H9 (cell line): ENCODE measurements around the gene SRPK3. TPM values are rescaled to one million over a fixed set of nuclear protein-coding genes. Genes with fewer than 3 reads are reported as not detected.

ENCODE experiments used
- DNase-seq: peaks from one replicate; pipeline ENCODE4 v3.0.0-alpha.2; 2017
- H2AFZ ChIP-seq: one replicate; pipeline ENCODE4 v1.6.1; 2013; ENCODE audit warnings: mild to moderate bottlenecking, low read length, control low read depth, moderate library complexity
- H2AK5ac ChIP-seq: 2 replicates; pipeline ENCODE4 v1.6.1; 2013; ENCODE audit warnings: low read length, control low read depth, mixed read lengths; ENCODE audit not compliant: insufficient read length
- H2BK120ac ChIP-seq: one replicate; pipeline ENCODE4 v1.6.1; 2013; ENCODE audit warnings: low read depth, mild to moderate bottlenecking, low read length, control low read depth, inconsistent platforms; ENCODE audit not compliant: poor library complexity, severe bottlenecking
- H2BK12ac ChIP-seq: 2 replicates; pipeline ENCODE4 v1.6.1; 2013; ENCODE audit warnings: low read length, control low read depth, mixed read lengths, low read depth; ENCODE audit not compliant: insufficient read length
- H2BK15ac ChIP-seq: 2 replicates; pipeline ENCODE4 v1.6.1; 2013; ENCODE audit warnings: low read depth, low read length, control low read depth
- H2BK20ac ChIP-seq: one replicate; pipeline ENCODE4 v1.6.1; 2013; ENCODE audit warnings: low read depth, mild to moderate bottlenecking, low read length, control low read depth, inconsistent platforms; ENCODE audit not compliant: poor library complexity, severe bottlenecking
- H2BK5ac ChIP-seq: 2 replicates; pipeline ENCODE4 v1.6.1; 2013; ENCODE audit warnings: low read length, control low read depth, mixed read lengths; ENCODE audit not compliant: insufficient read length
- H3K14ac ChIP-seq: 2 replicates; pipeline ENCODE4 v1.6.1; 2013; ENCODE audit warnings: low read length, control low read depth; ENCODE audit not compliant: insufficient read depth
- H3K18ac ChIP-seq: 2 replicates; pipeline ENCODE4 v1.6.1; 2013; ENCODE audit warnings: low read depth, mild to moderate bottlenecking, mixed read lengths, low read length, control low read depth; ENCODE audit not compliant: insufficient read length
- H3K23ac ChIP-seq: 2 replicates; pipeline ENCODE4 v1.6.1; 2013; ENCODE audit warnings: low read length, control low read depth, mixed read lengths, low read depth; ENCODE audit not compliant: insufficient read length
- H3K23me2 ChIP-seq: 2 replicates; pipeline ENCODE4 v1.6.1; 2013; ENCODE audit warnings: low read depth, mild to moderate bottlenecking, mixed read lengths, low read length, control low read depth; ENCODE audit not compliant: insufficient read length, poor library complexity, severe bottlenecking
- H3K27ac ChIP-seq: 2 replicates; pipeline ENCODE4 v1.5.1; 2013; ENCODE audit warnings: low read length, control low read depth, mixed read lengths, low read depth; ENCODE audit not compliant: insufficient read length
- H3K27me3 ChIP-seq: 2 replicates; pipeline ENCODE4 v1.6.1; 2013; ENCODE audit warnings: low read length, control low read depth, inconsistent platforms; ENCODE audit not compliant: insufficient read depth
- H3K4ac ChIP-seq: 2 replicates; pipeline ENCODE4 v1.6.1; 2013; ENCODE audit warnings: low read depth, mild to moderate bottlenecking, control low read depth, inconsistent platforms, low read length, moderate library complexity
- H3K4me1 ChIP-seq: 2 replicates; pipeline ENCODE4 v1.6.1; 2013; ENCODE audit warnings: low read length, control low read depth, inconsistent platforms; ENCODE audit not compliant: insufficient read depth
- H3K4me2 ChIP-seq: 2 replicates; pipeline ENCODE4 v1.6.1; 2013; ENCODE audit warnings: low read length, control low read depth, mixed read lengths; ENCODE audit not compliant: insufficient read length, insufficient read depth
- H3K56ac ChIP-seq: 2 replicates; pipeline ENCODE4 v1.6.1; 2013; ENCODE audit warnings: low read depth, mild to moderate bottlenecking, mixed read lengths, low read length, control low read depth; ENCODE audit not compliant: insufficient read length
- H3K79me1 ChIP-seq: 2 replicates; pipeline ENCODE4 v1.6.1; 2013; ENCODE audit warnings: low read depth, mild to moderate bottlenecking, moderate library complexity, low read length, control low read depth, inconsistent platforms; ENCODE audit not compliant: insufficient read depth, poor library complexity, severe bottlenecking
- H3K79me2 ChIP-seq: 2 replicates; pipeline ENCODE4 v1.6.1; 2013; ENCODE audit warnings: low read length, control low read depth, inconsistent platforms; ENCODE audit not compliant: insufficient read depth
- H3K9ac ChIP-seq: 2 replicates; pipeline ENCODE4 v1.6.1; 2013; ENCODE audit warnings: low read length, control low read depth, mixed read lengths; ENCODE audit not compliant: insufficient read length; ENCODE audit errors: extremely low read depth
- H3K9me3 ChIP-seq: one replicate; pipeline ENCODE4 v1.6.1; 2013; ENCODE audit warnings: low read depth, low read length, inconsistent platforms; ENCODE audit not compliant: control insufficient read depth
- H3T11ph ChIP-seq: one replicate; pipeline ENCODE4 v1.6.1; 2013; ENCODE audit warnings: mild to moderate bottlenecking, low read length, control low read depth, inconsistent platforms
- H4K20me1 ChIP-seq: one replicate; pipeline ENCODE4 v1.6.1; 2013; ENCODE audit not compliant: control insufficient read depth, insufficient read length, insufficient read depth
- H4K5ac ChIP-seq: 2 replicates; pipeline ENCODE4 v1.6.1; 2013; ENCODE audit warnings: low read depth, mild to moderate bottlenecking, mixed read lengths, low read length, control low read depth; ENCODE audit not compliant: insufficient read length
- H4K8ac ChIP-seq: replicated peaks from 2 replicates; pipeline ENCODE4 v1.6.1; 2013; ENCODE audit warnings: low read length, control low read depth, mixed read lengths, low read depth; ENCODE audit not compliant: insufficient read length
- H4K91ac ChIP-seq: 2 replicates; pipeline ENCODE4 v1.6.1; 2013; ENCODE audit warnings: low read depth, mild to moderate bottlenecking, moderate library complexity, mixed read lengths, low read length, control low read depth; ENCODE audit not compliant: insufficient read length
- H3K27ac Mint-ChIP-seq, 3 experiments: 2 replicates in 2 of 3; 3 replicates in 1 of 3; pipeline ENCODE4 v1.8.0; 2020 to 2021; ENCODE audit warnings: mixed read lengths in 3 of 3, mild to moderate bottlenecking in 1 of 3, moderate library complexity in 1 of 3
- H3K27me3 Mint-ChIP-seq: 2 replicates; pipeline ENCODE4 v1.8.0; 2021; ENCODE audit warnings: low read depth, mild to moderate bottlenecking, moderate library complexity, mixed read lengths
- H3K36me3 Mint-ChIP-seq, 3 experiments: 2 replicates in 2 of 3; 3 replicates in 1 of 3; pipeline ENCODE4 v1.8.0; 2020 to 2021; ENCODE audit warnings: low read depth in 3 of 3, mixed read lengths in 3 of 3; ENCODE audit not compliant: insufficient read depth in 1 of 3
- H3K4me1 Mint-ChIP-seq, 2 experiments: 2 replicates each; pipeline ENCODE4 v1.8.0; 2020; ENCODE audit warnings: mixed read lengths in 2 of 2
- H3K4me3 Mint-ChIP-seq, 2 experiments: 2 replicates in 1 of 2; 3 replicates in 1 of 2; pipeline ENCODE4 v1.8.0; 2020 to 2021; ENCODE audit warnings: mild to moderate bottlenecking in 2 of 2, mixed read lengths in 2 of 2, moderate library complexity in 1 of 2
- H3K9me3 Mint-ChIP-seq, 2 experiments: 2 replicates in 1 of 2; 3 replicates in 1 of 2; pipeline ENCODE4 v1.8.0; 2020; ENCODE audit warnings: mild to moderate bottlenecking in 2 of 2, mixed read lengths in 2 of 2, moderate library complexity in 1 of 2
- CTCF ChIP-seq: fragments of 200-600 bp; sonication (generic); conservative IDR thresholded peaks from 3 replicates; pipeline ENCODE4 v1.8.0; 2021; ENCODE audit warnings: antibody characterized with exemption, mild to moderate bottlenecking
- WGBS: extraction: QIAGEN DNeasy Blood & Tissue Kit; methylation state at CpG from one replicate; pipeline ENCODE4 v1.1.7; 2013; ENCODE audit warnings: missing lambda C conversion rate, low lambda C conversion rate, mixed read lengths; ENCODE audit not compliant: insufficient read length; ENCODE audit errors: extremely low coverage; 5-methylcytosine and 5-hydroxymethylcytosine counted together
- total RNA-seq: library from RNA; stranded (reverse); gene quantifications from 2 replicates; pipeline ENCODE4 v1.2.1, GENCODE V29; 2021

The SRPK3 gene
- total RNA-seq, 1 experiment from 2014 or later: not detected

GRCh38 chrX:153769865-153770600, 10.8 kb upstream of the SRPK3 start:
- no peak overlapping the region for H2BK120ac ChIP-seq
- H3K27ac Mint-ChIP-seq: no peak overlapping the region
- no peak overlapping the region for H3K56ac ChIP-seq
- no peaks in the 10 kb centered on the region for H3K27me3 ChIP-seq
- H4K91ac ChIP-seq: no peak overlapping the region
- H4K5ac ChIP-seq: no peak overlapping the region
- H3K9me3 Mint-ChIP-seq: peaks cover 24 to 52% of the 10 kb centered on the region in 2 experiments
- H4K20me1 ChIP-seq: no peaks in the 10 kb centered on the region
- no peaks in the 10 kb centered on the region for H3K9me3 ChIP-seq
- no peaks in the 10 kb centered on the region for H3K79me2 ChIP-seq
- H3K23ac ChIP-seq: no peak overlapping the region
- H2BK12ac ChIP-seq: no peak overlapping the region
- H3K23me2 ChIP-seq: no peaks in the 10 kb centered on the region
- H3K4ac ChIP-seq: no peak overlapping the region
- TF ChIP-seq CTCF: no peak
- H3K79me1 ChIP-seq: no peaks in the 10 kb centered on the region
- no peak overlapping the region for H2BK15ac ChIP-seq
- no peak overlapping the region for H2AFZ ChIP-seq
- DNase-seq: peak; percentile 22
- no peak overlapping the region; the same call in 1 of the 2 replicates for H3K14ac ChIP-seq
- H3K9ac ChIP-seq: no peak overlapping the region
- H3K4me2 ChIP-seq: no peak overlapping the region
- no peaks in the 10 kb centered on the region; a peak in 1 of 7 replicates for H3K36me3 Mint-ChIP-seq
- no peak overlapping the region for H4K8ac ChIP-seq
- no CpG with 5 or more reads among the region's 25 CpGs for WGBS
- H3K4me1 Mint-ChIP-seq: peaks cover 2 to 6% of the 10 kb centered on the region in 2 experiments; a peak in 3 of 4 replicates
- no peak overlapping the region for H3T11ph ChIP-seq
- no peak overlapping the region for H2BK5ac ChIP-seq
- H2BK20ac ChIP-seq: no peak overlapping the region
- H3K18ac ChIP-seq: no peak overlapping the region
- no peak overlapping the region for H2AK5ac ChIP-seq
- H3K27ac ChIP-seq: no peak overlapping the region
- no peaks in the 10 kb centered on the region for H3K4me1 ChIP-seq
- H3K4me3 Mint-ChIP-seq: peak overlapping the region in 1 of 2 experiments; percentile 50; a peak in 1 of 5 replicates
- peaks cover 5% of the 10 kb centered on the region; the same call in 1 of the 2 replicates for H3K27me3 Mint-ChIP-seq
